GM12878 (cell line): ENCODE measurements around the gene HOXD12. TPM values are rescaled to one million over a fixed set of nuclear protein-coding genes. Genes with fewer than 3 reads are reported as not detected.

Experiments used
- ATAC-seq: fragments of 200-7000 bp; cut with Tn5 transposase; 3 replicates; pipeline ENCODE4 v1.9.1; 2020; ENCODE audit warnings: mild to moderate bottlenecking, moderate library complexity
- BruUV-seq: library from RNA; stranded (reverse); fragments of 400-500 nt; replicated peaks from 2 replicates; lab custom pipeline; 2021; lab: Mats Ljungman, UMichigan
- CTCF ChIA-PET: fragments of 300-600 bp; sonication (Branson Sonifier 250); formaldehyde crosslinking; extraction: SDS; loops from one replicate; lab custom pipeline; 2021; ENCODE audit warnings: inconsistent platforms; lab: Yijun Ruan, JAX
- POLR2A ChIA-PET: fragments of 350-600 bp; formaldehyde crosslinking; extraction: SDS; loops from one replicate; lab custom pipeline; 2021; ENCODE audit warnings: inconsistent platforms; lab: Charles Lee
- RAD21 ChIA-PET: fragments of 300-600 bp; sonication (Branson Sonifier 250); formaldehyde crosslinking; loops from one replicate; lab custom pipeline; 2023; ENCODE audit warnings: antibody characterized with exemption; ENCODE audit not compliant: unreplicated experiment; lab: Charles Lee
- SMC1A ChIA-PET: fragments of 300-600 bp; sonication (Branson Sonifier 250); formaldehyde crosslinking; loops from one replicate; lab custom pipeline; 2023; ENCODE audit not compliant: unreplicated experiment, uncharacterized antibody; lab: Charles Lee
- DNase-seq: peaks from one replicate; pipeline ENCODE4 v3.0.0-alpha.2; 2011; ENCODE audit warnings: low read depth, low spot score
- FAIRE-seq: peaks from 3 replicates; lab custom pipeline; 2011; peaks lifted over from hg19 to GRCh38; lab: Jason Lieb, UNC
- H2AFZ ChIP-seq: 2 replicates; pipeline ENCODE4 v1.6.0; 2011; ENCODE audit warnings: low read depth, low read length, control low read depth; ENCODE audit not compliant: control insufficient read depth
- H3K27ac ChIP-seq: 2 replicates; pipeline ENCODE4 v1.5.1; 2011; ENCODE audit warnings: control low read depth; ENCODE audit not compliant: control insufficient read depth, insufficient read depth
- H3K27me3 ChIP-seq, 2 experiments: replicated peaks in 1 of 2; 2 replicates each; pipeline versions ENCODE4 v1.6.0 to v1.6.1; 2011; ENCODE audit warnings: low read length in 1 of 2; ENCODE audit not compliant: control insufficient read depth in 2 of 2, insufficient read depth in 2 of 2
- H3K36me3 ChIP-seq, 2 experiments: 2 replicates each; pipeline ENCODE4 v1.5.1; 2011; ENCODE audit warnings: low read length in 1 of 2; ENCODE audit not compliant: control insufficient read depth in 2 of 2, insufficient read depth in 2 of 2
- H3K4me1 ChIP-seq: 2 replicates; pipeline ENCODE4 v1.6.1; 2011; ENCODE audit warnings: mild to moderate bottlenecking, low read length, moderate library complexity, mixed read lengths; ENCODE audit not compliant: control insufficient read depth, insufficient read depth
- H3K4me2 ChIP-seq: 2 replicates; pipeline ENCODE4 v1.6.0; 2011; ENCODE audit warnings: control low read depth; ENCODE audit not compliant: control insufficient read depth, insufficient read depth
- H3K4me3 ChIP-seq: fragments of 200-600 bp; sonication (generic); 2 replicates; pipeline ENCODE4 v1.5.1; 2016
- H3K79me2 ChIP-seq: 2 replicates; pipeline ENCODE4 v1.6.0; 2011; ENCODE audit warnings: low read length; ENCODE audit not compliant: control insufficient read depth, insufficient read depth
- H3K9ac ChIP-seq: 2 replicates; pipeline ENCODE4 v1.8.0; 2011; ENCODE audit warnings: low read length, control low read depth, mixed read lengths; ENCODE audit not compliant: control insufficient read depth, insufficient read depth
- H3K9me3 ChIP-seq: replicated peaks from 3 replicates; pipeline ENCODE4 v1.5.1; 2011; ENCODE audit warnings: mild to moderate bottlenecking, low read length; ENCODE audit not compliant: control insufficient read depth, insufficient read depth
- H4K20me1 ChIP-seq: 2 replicates; pipeline ENCODE4 v1.6.0; 2011; ENCODE audit not compliant: control insufficient read depth, insufficient read depth
- ATF3 ChIP-seq: IDR thresholded peaks from 2 replicates; pipeline ENCODE4 v1.6.1; 2011; ENCODE audit warnings: low read depth, mild to moderate bottlenecking, low read length, moderate library complexity, borderline replicate concordance; ENCODE audit errors: extremely low read depth
- IKZF2 ChIP-seq, 2 experiments: fragments of 450-650 bp; IDR thresholded peaks; 2 replicates each; pipeline ENCODE4 v1.6.1; 2017; ENCODE audit warnings: mild to moderate bottlenecking in 2 of 2, moderate library complexity in 2 of 2
- KAT2A ChIP-seq: conservative IDR thresholded peaks from 2 replicates; pipeline ENCODE4 v1.6.1; 2011; ENCODE audit warnings: low read depth, low read length; ENCODE audit not compliant: control insufficient read depth
- LARP7 ChIP-seq: fragments of 450-650 bp; IDR thresholded peaks from 2 replicates; pipeline ENCODE4 v1.6.1; 2017; ENCODE audit warnings: mild to moderate bottlenecking
- PBX3 ChIP-seq: IDR thresholded peaks from 2 replicates; pipeline ENCODE4 v1.6.1; 2011; ENCODE audit warnings: mild to moderate bottlenecking, low read depth, low read length, moderate library complexity; ENCODE audit not compliant: insufficient replicate concordance
- PKNOX1 ChIP-seq: fragments of 450-650 bp; IDR thresholded peaks from 2 replicates; pipeline ENCODE4 v1.6.1; 2016; ENCODE audit warnings: mild to moderate bottlenecking
- POU2F2 ChIP-seq: IDR thresholded peaks from 3 replicates; pipeline ENCODE4 v1.6.1; 2011; ENCODE audit warnings: low read depth, mild to moderate bottlenecking, low read length, borderline replicate concordance
- RBBP5 ChIP-seq: fragments of 200-600 bp; sonication (generic); conservative IDR thresholded peaks from 2 replicates; pipeline ENCODE4 v1.6.1; 2016
- RELB ChIP-seq: fragments of 450-650 bp; IDR thresholded peaks from 2 replicates; pipeline ENCODE4 v1.6.1; 2017; ENCODE audit warnings: low read depth, mild to moderate bottlenecking, moderate library complexity
- RFX5 ChIP-seq: IDR thresholded peaks from 2 replicates; pipeline ENCODE4 v1.6.1; 2011; ENCODE audit warnings: low read depth, low read length, improper control_type of control experiment
- SMARCA5 ChIP-seq: fragments of 450-650 bp; IDR thresholded peaks from 2 replicates; pipeline ENCODE4 v1.6.1; 2017; ENCODE audit warnings: mild to moderate bottlenecking
- SP1 ChIP-seq: IDR thresholded peaks from one replicate; pipeline ENCODE4 v1.6.1; 2011; ENCODE audit warnings: low read depth, low read length
- TCF12 ChIP-seq: IDR thresholded peaks from 2 replicates; pipeline ENCODE4 v1.6.1; 2011; ENCODE audit warnings: low read depth, mild to moderate bottlenecking, low read length
- ZNF592 ChIP-seq: fragments of 450-650 bp; IDR thresholded peaks from 2 replicates; pipeline ENCODE4 v1.6.1; 2017; ENCODE audit warnings: mild to moderate bottlenecking, moderate library complexity
- WGBS: methylation state at CpG from one replicate; pipeline ENCODE4 v1.1.6; 2016; ENCODE audit warnings: low lambda C conversion rate; ENCODE audit not compliant: insufficient replicate concordance, insufficient coverage; ENCODE audit errors: missing lambda C conversion rate; 5-methylcytosine and 5-hydroxymethylcytosine counted together
- in situ Hi-C: fragments of 300-500 bp; cut with MboI; formaldehyde crosslinking; loops from 9 replicates; pipeline ENCODE4 v1.14.3; 2018; ENCODE audit warnings: mixed read lengths
- intact Hi-C: fragments of 100-400 bp; cut with micrococcal nuclease; formaldehyde crosslinking; loops from one replicate; pipeline ENCODE4 v1.14.2; 2022; ENCODE audit not compliant: unreplicated experiment
- polyA plus RNA-seq, 11 experiments: library from polyadenylated mRNA; depleted of rRNA in 4 of 11; unstranded in 6 of 11; stranded (reverse) in 5 of 11; fragments of >200 nt; fragmentation: Nextera tagmentation in 4 of 11; fragmentation: Illumina TruSeq in 1 of 11; extraction: Ambion mirVana in 4 of 11; extraction: Trizol in 1 of 11; gene quantifications; 1 replicate in 1 of 11; 2 replicates in 10 of 11; pipeline versions ENCODE4 v1.2.1 to v1.2.3, GENCODE V29; 2011 to 2016; ENCODE audit warnings: inconsistent platforms in 2 of 11, missing spikeins in 2 of 11, low read depth in 1 of 11
- total RNA-seq, 4 experiments: library from RNA; depleted of rRNA in 3 of 4; stranded (reverse); fragments of >200 nt in 3 of 4; fragmentation: Illumina TruSeq in 1 of 4; extraction: Trizol in 1 of 4; gene quantifications; 2 replicates each; pipeline versions ENCODE4 v1.2.1 to v1.2.3, GENCODE V29; 2013 to 2021

The HOXD12 gene
- total and polyA plus RNA-seq, 10 of the 15 experiments (the other 5 are each of a cell fraction or from before 2014, with no cell fraction given): not detected

GRCh38 chr2:176139661-176140512 lies 40.3 kb downstream of the HOXD12 start:
- ChIA-PET SMC1A (interaction anchor here (0.6 to 5.3 kb wide), 21 partner anchors 9 to 1018 kb away, joined by 3 to 58 read pairs (median 3); no protein-coding TSS in a partner anchor), RAD21 (interaction anchor here (0.6 to 5.9 kb wide), 27 partner anchors 11 to 1009 kb away, joined by 3 to 103 read pairs (median 5); no protein-coding TSS in a partner anchor), CTCF (interaction anchor here (0.6 to 8.6 kb wide), 41 partner anchors 8 to 1415 kb away, joined by 3 to 157 read pairs (median 5); no protein-coding TSS in a partner anchor), POLR2A (interaction anchor here (0.6 kb wide), 1 partner anchor 512 kb away, joined by 4 read pairs; no protein-coding TSS in a partner anchor)
- peak overlapping the region; percentile 73 for H3K4me2 ChIP-seq
- DNase-seq (no peak), FAIRE-seq (no peak), ATAC-seq (no peak)
- H3K27me3 ChIP-seq: peaks cover under 1 to 11% of the 10 kb centered on the region in 2 experiments
- no TSS peak for BruUV-seq
- H4K20me1 ChIP-seq: no peaks in the 10 kb centered on the region
- in situ Hi-C loops: loop anchor here (5.0 to 25.0 kb wide), 3 partner anchors 317 to 1197 kb away; no protein-coding TSS in a partner anchor
- H3K27ac ChIP-seq: no peak overlapping the region
- intact Hi-C loops: loop anchor here (1.0 to 5.0 kb wide), 6 partner anchors 242 to 1007 kb away; no protein-coding TSS in a partner anchor
- no peaks in the 10 kb centered on the region for H3K4me1 ChIP-seq
- H3K36me3 ChIP-seq: no peaks in the 10 kb centered on the region
- WGBS: 58% methylated on average over 35 of the region's 41 CpGs
- H3K9me3 ChIP-seq: no peaks in the 10 kb centered on the region; the same call in 2 of the 3 replicates
- no peak overlapping the region for H3K9ac ChIP-seq
- H3K79me2 ChIP-seq: no peaks in the 10 kb centered on the region
- H3K4me3 ChIP-seq: peak overlapping the region; percentile 37; the same call in 1 of the 2 replicates
- H2AFZ ChIP-seq: peak overlapping the region; percentile 74
- no peak for TF ChIP-seq RELB
- TF ChIP-seq PBX3: no peak
- TF ChIP-seq RBBP5: no peak
- no peak for TF ChIP-seq SMARCA5
- no peak for TF ChIP-seq ATF3
- TF ChIP-seq ZNF592: no peak
- TF ChIP-seq RFX5: no peak
- no peak for TF ChIP-seq POU2F2
- TF ChIP-seq PKNOX1: no peak
- TF ChIP-seq KAT2A: no peak
- TF ChIP-seq LARP7: no peak
- TF ChIP-seq SP1: no peak
- TF ChIP-seq IKZF2 (IDR thresholded peaks at IDR 0.05): no peak
- no peak for TF ChIP-seq TCF12
